Neural progenitor cell (in vitro differentiated cells): ENCODE data around the gene LY6G5C. TPM values are rescaled to one million over a fixed set of nuclear protein-coding genes. Genes with fewer than 3 reads are reported as not detected.

Experiments used
- DNase-seq: peaks from one replicate; pipeline ENCODE4 v3.0.0-alpha.2; 2016; ENCODE audit warnings: low spot score
- H2AFZ ChIP-seq: fragments of 200-600 bp; sonication (generic); replicated peaks from 2 replicates; pipeline ENCODE4 v1.6.1; 2016; ENCODE audit warnings: antibody characterized with exemption
- H3F3A ChIP-seq: fragments of 200-600 bp; sonication (generic); 2 replicates; pipeline ENCODE4 v1.6.1; 2016; ENCODE audit warnings: antibody characterized with exemption, low read depth
- H3K27ac ChIP-seq: fragments of 200-600 bp; sonication (generic); 2 replicates; pipeline ENCODE4 v1.5.1; 2016; ENCODE audit warnings: mild to moderate bottlenecking
- H3K27me3 ChIP-seq: fragments of 200-600 bp; sonication (generic); 2 replicates; pipeline ENCODE4 v1.6.1; 2016; ENCODE audit warnings: mild to moderate bottlenecking, moderate library complexity
- H3K36me3 ChIP-seq: fragments of 200-600 bp; sonication (generic); 2 replicates; pipeline ENCODE4 v1.5.1; 2016
- H3K4me1 ChIP-seq: fragments of 200-600 bp; sonication (generic); 2 replicates; pipeline ENCODE4 v1.6.1; 2016; ENCODE audit warnings: mixed run types
- H3K4me2 ChIP-seq: fragments of 200-600 bp; sonication (generic); 2 replicates; pipeline ENCODE4 v1.6.1; 2016
- H3K4me3 ChIP-seq: fragments of 200-600 bp; sonication (generic); 2 replicates; pipeline ENCODE4 v1.5.1; 2016
- H3K79me2 ChIP-seq: fragments of 200-600 bp; sonication (generic); 2 replicates; pipeline ENCODE4 v1.6.1; 2016; ENCODE audit warnings: low read depth
- H3K9ac ChIP-seq: fragments of 200-600 bp; sonication (generic); 2 replicates; pipeline ENCODE4 v1.6.1; 2016
- H3K9me3 ChIP-seq: fragments of 200-600 bp; sonication (generic); 2 replicates; pipeline ENCODE4 v1.5.1; 2016; ENCODE audit warnings: low read depth
- H4K20me1 ChIP-seq: fragments of 200-600 bp; sonication (generic); 2 replicates; pipeline ENCODE4 v1.6.1; 2016; ENCODE audit warnings: low read depth
- H3K27ac Mint-ChIP-seq: 3 replicates; pipeline ENCODE4 v1.8.0; 2021; ENCODE audit warnings: mixed read lengths
- H3K27me3 Mint-ChIP-seq: 2 replicates; pipeline ENCODE4 v1.8.0; 2022; ENCODE audit warnings: low read depth, mild to moderate bottlenecking, inconsistent platforms, moderate library complexity, mixed read lengths; ENCODE audit not compliant: insufficient read depth
- H3K36me3 Mint-ChIP-seq: 3 replicates; pipeline ENCODE4 v1.8.0; 2021; ENCODE audit warnings: mixed read lengths
- H3K4me1 Mint-ChIP-seq: 3 replicates; pipeline ENCODE4 v1.8.0; 2021; ENCODE audit warnings: mixed read lengths
- H3K4me3 Mint-ChIP-seq: 3 replicates; pipeline ENCODE4 v1.8.0; 2021; ENCODE audit warnings: mild to moderate bottlenecking, moderate library complexity, mixed read lengths
- H3K9me3 Mint-ChIP-seq: 3 replicates; pipeline ENCODE4 v1.8.0; 2020; ENCODE audit warnings: mixed read lengths
- EZH2 ChIP-seq: fragments of 200-600 bp; sonication (generic); IDR thresholded peaks from 2 replicates; pipeline ENCODE4 v1.6.1; 2017; ENCODE audit warnings: antibody characterized with exemption, mild to moderate bottlenecking, moderate library complexity
- EZH2phosphoT487 ChIP-seq: fragments of 200-600 bp; sonication (generic); IDR thresholded peaks from 2 replicates; pipeline ENCODE4 v1.6.1; 2017; ENCODE audit warnings: antibody characterized with exemption
- microRNA-seq: library from miRNA; unstranded; fragments of <30 nt; microRNA quantifications from one replicate; pipeline ENCODE4, GENCODE V29; 2016
- small RNA-seq: library from RNA; depleted of rRNA; stranded (forward); fragments of <200 nt; gene quantifications from one replicate; pipeline ENCODE3, GENCODE V24; 2015
- total RNA-seq: library from RNA; depleted of rRNA; stranded (reverse); fragments of >200 nt; gene quantifications from 2 replicates; pipeline ENCODE4 v1.2.3, GENCODE V29; 2015; ENCODE audit warnings: low replicate concordance
- TF ChIP-seq, protein P1 (sequence below): fragments of 200-600 bp; sonication (generic); IDR thresholded peaks from 2 replicates; pipeline ENCODE4 v1.5.1; 2017; ENCODE audit warnings: antibody characterized with exemption, mild to moderate bottlenecking

The LY6G5C gene
- total RNA-seq, 1 donor from 2014 or later, result not detected

DNA sequence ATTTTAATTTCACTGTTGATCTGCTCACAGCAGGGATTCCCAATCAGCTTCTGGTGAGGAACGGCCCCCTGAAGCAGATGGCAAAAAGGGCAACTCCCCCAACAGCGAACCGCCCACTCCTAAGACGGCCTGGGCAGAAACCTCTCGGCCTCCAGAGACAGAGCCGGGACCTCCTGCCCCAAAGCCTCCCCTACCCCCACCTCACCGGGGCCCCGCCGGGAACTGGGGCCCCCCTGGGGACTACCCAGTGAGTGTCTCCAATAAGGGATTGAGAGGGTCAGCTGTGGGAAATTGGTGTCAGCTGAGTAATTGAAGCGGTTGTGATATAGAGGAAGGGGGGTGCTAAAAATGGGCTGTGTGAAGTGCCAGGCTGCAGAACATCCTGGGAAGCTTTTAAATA, 53.9 kb downstream of the LY6G5C start:
- H3K27me3 ChIP-seq, result no peaks in the 10 kb centered on the region
- H3K36me3 ChIP-seq, result peaks cover 39% of the 10 kb centered on the region
- no peak overlapping the region for H3K4me3 ChIP-seq
- Mint-ChIP-seq H3K9me3 (no peaks in the 10 kb centered on the region), H3K27me3 (peaks cover 13% of the 10 kb centered on the region), H3K4me1 (peaks cover 10% of the 10 kb centered on the region), H3K36me3 (peaks cover 72% of the 10 kb centered on the region), H3K4me3 (no peak overlapping the region), H3K27ac (no peak overlapping the region)
- no peak overlapping the region for H3K27ac ChIP-seq
- H3K4me1 ChIP-seq, result peaks cover 11% of the 10 kb centered on the region
- no peak for DNase-seq
- peaks cover 55% of the 10 kb centered on the region for H3F3A ChIP-seq
- no peak overlapping the region for H3K9ac ChIP-seq
- no peaks in the 10 kb centered on the region for H3K9me3 ChIP-seq
- no peak overlapping the region for H2AFZ ChIP-seq
- H3K4me2 ChIP-seq, result no peak overlapping the region
- TF ChIP-seq, protein P1, sequence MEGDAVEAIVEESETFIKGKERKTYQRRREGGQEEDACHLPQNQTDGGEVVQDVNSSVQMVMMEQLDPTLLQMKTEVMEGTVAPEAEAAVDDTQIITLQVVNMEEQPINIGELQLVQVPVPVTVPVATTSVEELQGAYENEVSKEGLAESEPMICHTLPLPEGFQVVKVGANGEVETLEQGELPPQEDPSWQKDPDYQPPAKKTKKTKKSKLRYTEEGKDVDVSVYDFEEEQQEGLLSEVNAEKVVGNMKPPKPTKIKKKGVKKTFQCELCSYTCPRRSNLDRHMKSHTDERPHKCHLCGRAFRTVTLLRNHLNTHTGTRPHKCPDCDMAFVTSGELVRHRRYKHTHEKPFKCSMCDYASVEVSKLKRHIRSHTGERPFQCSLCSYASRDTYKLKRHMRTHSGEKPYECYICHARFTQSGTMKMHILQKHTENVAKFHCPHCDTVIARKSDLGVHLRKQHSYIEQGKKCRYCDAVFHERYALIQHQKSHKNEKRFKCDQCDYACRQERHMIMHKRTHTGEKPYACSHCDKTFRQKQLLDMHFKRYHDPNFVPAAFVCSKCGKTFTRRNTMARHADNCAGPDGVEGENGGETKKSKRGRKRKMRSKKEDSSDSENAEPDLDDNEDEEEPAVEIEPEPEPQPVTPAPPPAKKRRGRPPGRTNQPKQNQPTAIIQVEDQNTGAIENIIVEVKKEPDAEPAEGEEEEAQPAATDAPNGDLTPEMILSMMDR, result no peak
- TF ChIP-seq EZH2phosphoT487 (no peak), EZH2 (no peak)
- H4K20me1 ChIP-seq, result peaks cover 91% of the 10 kb centered on the region
- peaks cover 82% of the 10 kb centered on the region for H3K79me2 ChIP-seq

Small RNA genes lying within 50 kb of the gene (microRNA-seq; reads per million reads assigned to microRNA genes)
- 0.73 reads per million for gene MIR4646
- gene MIR6832, result not detected

Small RNA genes lying within 50 kb of the gene (small RNA-seq; reads per million reads assigned to genes)
- not detected for gene LY6G6D
- not detected for gene MIR4646
- not detected for gene MIR6832
- gene RF00019, result not detected

Other genes with a start within 250 kb of the LY6G5C start
- gene MICB, start 182.9 kb downstream of the LY6G5C start, total RNA-seq, result 8.1 and 9.1 TPM in 2 replicates
- not detected in 2 replicates for gene MCCD1, start 152.1 kb downstream of the LY6G5C start, total RNA-seq
- gene DDX39B, start 139.1 kb downstream of the LY6G5C start, total RNA-seq, result 493 and 913 TPM in 2 replicates
- 6.8 and 8.8 TPM in 2 replicates for gene ATP6V1G2, start 134.5 kb downstream of the LY6G5C start, total RNA-seq
- gene NFKBIL1, start 133.5 kb downstream of the LY6G5C start, total RNA-seq, result 8.6 and 30.3 TPM in 2 replicates
- not detected in 2 replicates for gene LTA, start 108.8 kb downstream of the LY6G5C start, total RNA-seq
- gene TNF, start 105.5 kb downstream of the LY6G5C start, total RNA-seq, result 0.19 TPM in 1 of 2 replicates, not detected in the other
- gene LTB, start 98.6 kb downstream of the LY6G5C start, total RNA-seq, result 0.15 TPM in 1 of 2 replicates, not detected in the other
- gene LST1, start 94.8 kb downstream of the LY6G5C start, total RNA-seq, result not detected in 2 replicates
- not detected in 2 replicates for gene NCR3, start 88.1 kb downstream of the LY6G5C start, total RNA-seq
- not detected in 2 replicates for gene AIF1, start 65.8 kb downstream of the LY6G5C start, total RNA-seq
- 55.5 and 138 TPM in 2 replicates for gene PRRC2A, start 60.4 kb downstream of the LY6G5C start, total RNA-seq
- gene BAG6, start 28.4 kb downstream of the LY6G5C start, total RNA-seq, result 171 and 310 TPM in 2 replicates
- gene APOM, start 25.2 kb downstream of the LY6G5C start, total RNA-seq, result 2.6 and 4.2 TPM in 2 replicates
- 14.6 and 17.1 TPM in 2 replicates for gene C6orf47, start 20.3 kb downstream of the LY6G5C start, total RNA-seq
- 20.2 and 21.0 TPM in 2 replicates for gene GPANK1, start 16.1 kb downstream of the LY6G5C start, total RNA-seq
- gene CSNK2B, start 15.0 kb downstream of the LY6G5C start, total RNA-seq, result 126 and 190 TPM in 2 replicates
- 2.8 and 8.6 TPM in 2 replicates for gene LY6G5B, start 11.1 kb downstream of the LY6G5C start, total RNA-seq
- 21.3 and 45.0 TPM in 2 replicates for gene ABHD16A, start 22.3 kb upstream of the LY6G5C start, total RNA-seq
- gene LY6G6F, start 25.8 kb upstream of the LY6G5C start, total RNA-seq, result not detected in 2 replicates
- gene LY6G6D, start 34.3 kb upstream of the LY6G5C start, total RNA-seq, result 0.90 TPM in 1 of 2 replicates, not detected in the other
- not detected in 2 replicates for gene LY6G6C, start 40.7 kb upstream of the LY6G5C start, total RNA-seq
- not detected in 2 replicates for gene MPIG6B, start 42.3 kb upstream of the LY6G5C start, total RNA-seq
- 94.3 and 202 TPM in 2 replicates for gene DDAH2, start 48.2 kb upstream of the LY6G5C start, total RNA-seq
- gene CLIC1, start 55.5 kb upstream of the LY6G5C start, total RNA-seq, result 234 and 307 TPM in 2 replicates
- 45.5 and 50.9 TPM in 2 replicates for gene MSH5, start 58.9 kb upstream of the LY6G5C start, total RNA-seq
- gene SAPCD1, start 81.6 kb upstream of the LY6G5C start, total RNA-seq, result 10.1 and 11.9 TPM in 2 replicates
- gene VWA7, start 96.3 kb upstream of the LY6G5C start, total RNA-seq, result 0.15 and 0.34 TPM in 2 replicates
- 34.1 and 66.8 TPM in 2 replicates for gene VARS1, start 114.7 kb upstream of the LY6G5C start, total RNA-seq
- gene LSM2, start 125.9 kb upstream of the LY6G5C start, total RNA-seq, result 105 and 125 TPM in 2 replicates
- 0.49 and 1.2 TPM in 2 replicates for gene HSPA1L, start 134.2 kb upstream of the LY6G5C start, total RNA-seq
- 36.0 and 84.3 TPM in 2 replicates for gene HSPA1A, start 134.5 kb upstream of the LY6G5C start, total RNA-seq
- gene HSPA1B, start 146.7 kb upstream of the LY6G5C start, total RNA-seq, result 35.3 and 65.1 TPM in 2 replicates
- 17.4 and 30.3 TPM in 2 replicates for gene NEU1, start 181.8 kb upstream of the LY6G5C start, total RNA-seq
- gene SLC44A4, start 197.9 kb upstream of the LY6G5C start, total RNA-seq, result 0.32 and 0.93 TPM in 2 replicates
- 93.3 and 189 TPM in 2 replicates for gene EHMT2, start 216.6 kb upstream of the LY6G5C start, total RNA-seq
- gene ZBTB12, start 221.0 kb upstream of the LY6G5C start, total RNA-seq, result 8.4 and 25.6 TPM in 2 replicates
- gene C2, start 246.7 kb upstream of the LY6G5C start, total RNA-seq, result 1.1 and 1.4 TPM in 2 replicates